GM19043 (cell line): ENCODE data around the gene CAMK2B.

Experiments used
- ATAC-seq: cut with Tn5 transposase; IDR thresholded peaks from one replicate; pipeline ENCODE4 v1.9.1; 2021; ENCODE audit warnings: low read depth; ENCODE audit not compliant: unreplicated experiment

CAMK2B gene

DNA sequence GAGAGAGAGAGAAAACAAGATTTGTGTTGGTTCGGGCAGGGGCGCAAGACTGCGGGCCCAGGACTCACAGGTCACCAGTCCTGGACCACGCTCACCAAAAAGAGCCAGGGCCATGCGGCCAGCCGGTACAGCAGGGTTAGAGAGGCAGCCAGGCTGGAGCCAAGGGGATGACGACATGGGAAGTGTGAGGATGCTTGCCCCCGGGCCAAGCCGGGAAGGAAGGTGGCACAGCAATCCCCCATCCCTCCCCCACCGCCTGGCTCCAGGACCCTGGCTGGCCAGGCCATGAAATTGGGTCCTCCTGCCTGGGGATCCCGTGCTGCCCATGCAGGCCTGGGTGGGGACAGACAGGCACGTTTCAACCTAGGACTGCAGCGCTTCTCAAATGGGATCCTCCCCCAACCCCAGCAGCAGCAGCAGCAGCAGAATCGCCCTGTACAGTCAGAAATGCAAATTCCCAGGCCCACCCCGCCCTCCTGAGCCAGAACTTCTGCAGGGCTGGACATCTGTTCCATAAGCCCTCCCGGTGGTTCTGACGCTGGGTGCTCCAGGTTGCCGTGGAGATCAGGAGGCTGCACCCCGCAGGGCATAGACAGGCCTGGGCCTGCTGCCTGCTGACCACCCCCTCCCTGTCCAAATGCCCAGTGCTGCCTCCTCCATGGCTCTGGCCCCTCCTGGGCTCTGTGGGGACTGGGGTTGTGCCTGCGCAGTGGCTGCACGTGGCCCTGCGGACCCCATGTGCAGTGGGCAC lies 89.6 kb downstream of the CAMK2B start:
- no peak for ATAC-seq

DNA sequence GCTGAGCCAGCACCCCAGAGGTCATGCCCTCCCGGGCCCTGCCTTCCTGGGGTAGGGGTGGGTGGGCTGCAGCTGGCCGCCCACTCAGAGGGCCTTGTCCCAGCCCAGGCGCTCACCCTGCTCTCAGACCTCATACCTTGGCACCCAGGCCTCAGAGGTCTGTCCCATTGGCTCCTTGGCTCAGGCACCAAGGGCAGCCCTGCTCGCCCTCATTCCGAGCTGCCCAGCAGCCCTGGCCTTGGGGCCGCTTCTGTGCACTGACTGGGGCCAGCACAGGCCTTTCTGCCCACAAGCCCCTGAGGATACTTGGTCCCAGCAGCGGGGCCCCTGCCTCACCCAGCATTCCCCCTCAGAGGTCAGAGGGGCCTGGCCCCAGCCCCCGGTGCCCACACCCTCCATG lies 90.3 kb downstream of the CAMK2B start:
- ATAC-seq, result no peak

DNA sequence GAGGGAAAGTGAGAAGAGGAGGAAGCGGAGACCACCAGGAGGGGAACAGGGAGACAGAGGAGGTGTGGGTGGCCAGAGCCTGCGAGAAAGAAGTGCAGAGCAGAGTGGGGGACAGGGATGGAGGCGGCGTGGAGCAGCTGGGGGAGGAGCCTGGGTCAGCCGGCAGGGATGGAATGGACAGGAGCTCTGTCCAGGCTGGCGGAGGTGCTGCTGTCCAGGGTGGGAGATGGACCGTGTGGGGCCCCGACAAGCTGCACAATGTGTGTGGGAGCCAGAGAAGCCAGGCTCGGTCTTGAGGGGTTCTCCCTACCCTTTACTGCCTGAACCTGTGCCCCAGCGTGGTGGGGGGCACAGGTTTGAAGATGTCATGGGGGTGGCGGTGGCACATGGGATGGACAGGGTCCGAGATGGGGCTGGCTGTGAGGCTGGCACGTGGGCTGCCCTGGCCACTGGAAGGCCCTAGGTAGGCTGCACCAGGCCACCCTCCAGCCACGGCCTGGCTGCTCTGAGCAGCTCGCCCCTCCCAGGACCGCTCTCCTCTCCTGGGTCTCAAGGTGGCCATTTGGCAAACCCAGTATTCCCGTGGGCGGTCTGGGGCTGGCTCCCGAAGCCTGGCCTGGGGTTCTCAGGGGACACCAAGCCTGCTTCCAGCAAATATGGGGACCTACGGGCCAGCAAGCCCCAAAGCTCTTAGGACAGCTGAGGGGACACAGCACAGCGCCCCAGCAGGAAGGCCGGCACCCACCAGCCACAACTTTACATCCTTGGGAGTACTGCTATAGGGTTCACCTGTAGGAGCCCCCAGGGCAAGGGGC lies 92.3 kb downstream of the CAMK2B start:
- no peak for ATAC-seq

DNA sequence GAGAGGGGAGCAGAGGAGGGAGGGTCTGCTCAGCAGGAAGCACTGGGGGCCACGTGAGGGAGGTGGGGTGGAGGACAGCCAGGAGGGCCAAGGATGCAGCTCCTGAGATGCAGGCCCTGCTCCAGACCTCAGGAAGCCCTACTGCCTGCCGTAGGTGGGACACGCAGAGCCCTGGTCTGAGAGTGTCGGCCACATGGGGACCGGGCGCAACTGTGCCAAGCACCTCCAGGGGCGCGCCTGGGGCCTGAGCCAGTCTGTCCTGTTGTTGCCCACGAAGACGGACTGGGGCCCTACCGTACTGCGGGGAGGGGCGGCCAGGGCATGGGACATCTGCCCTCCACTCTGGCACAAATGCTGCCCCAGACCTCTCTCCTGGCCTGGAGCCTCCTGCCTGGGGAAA lies 93.0 kb downstream of the CAMK2B start:
- ATAC-seq, result no peak

DNA sequence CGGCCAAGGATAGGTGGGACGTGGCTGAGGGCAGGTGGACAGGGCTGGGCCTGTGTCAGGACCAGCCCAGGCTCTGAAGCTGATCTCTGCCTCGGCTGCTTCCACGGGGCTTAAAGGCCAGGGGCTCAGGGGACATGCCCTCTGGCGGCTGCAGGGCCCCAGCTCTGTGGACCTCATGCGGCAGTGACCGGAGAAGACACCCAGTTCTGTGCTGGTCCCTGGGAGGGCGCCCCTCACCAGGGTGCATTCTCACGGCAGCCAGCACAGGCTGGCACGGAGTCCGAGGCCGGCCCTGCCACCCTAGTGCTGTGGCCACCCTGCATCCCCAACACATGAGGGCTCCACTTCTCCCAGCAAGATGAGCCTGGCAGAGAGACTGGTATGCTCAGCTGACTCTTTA lies 94.3 kb downstream of the CAMK2B start:
- no peak for ATAC-seq

DNA sequence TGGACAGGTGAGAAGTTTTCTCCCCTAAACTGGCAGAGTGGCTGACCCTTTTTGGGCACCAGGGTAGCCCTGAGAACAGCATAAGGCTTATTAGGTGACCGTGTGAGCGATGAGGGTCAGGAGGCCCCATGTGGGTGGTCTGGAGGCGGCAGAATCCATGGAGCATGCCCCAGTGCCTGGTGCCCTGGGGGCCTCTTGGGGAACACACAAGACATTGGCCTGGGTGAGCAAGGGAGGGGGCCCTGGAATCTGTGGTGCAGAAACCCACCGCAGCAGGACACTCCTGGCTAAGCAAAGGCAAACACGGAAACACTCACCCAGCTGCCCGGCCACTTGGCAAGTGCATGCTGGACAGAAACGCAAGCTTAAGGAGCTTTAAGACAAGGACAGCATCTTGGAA lies 95.1 kb downstream of the CAMK2B start:
- ATAC-seq, result no peak

DNA sequence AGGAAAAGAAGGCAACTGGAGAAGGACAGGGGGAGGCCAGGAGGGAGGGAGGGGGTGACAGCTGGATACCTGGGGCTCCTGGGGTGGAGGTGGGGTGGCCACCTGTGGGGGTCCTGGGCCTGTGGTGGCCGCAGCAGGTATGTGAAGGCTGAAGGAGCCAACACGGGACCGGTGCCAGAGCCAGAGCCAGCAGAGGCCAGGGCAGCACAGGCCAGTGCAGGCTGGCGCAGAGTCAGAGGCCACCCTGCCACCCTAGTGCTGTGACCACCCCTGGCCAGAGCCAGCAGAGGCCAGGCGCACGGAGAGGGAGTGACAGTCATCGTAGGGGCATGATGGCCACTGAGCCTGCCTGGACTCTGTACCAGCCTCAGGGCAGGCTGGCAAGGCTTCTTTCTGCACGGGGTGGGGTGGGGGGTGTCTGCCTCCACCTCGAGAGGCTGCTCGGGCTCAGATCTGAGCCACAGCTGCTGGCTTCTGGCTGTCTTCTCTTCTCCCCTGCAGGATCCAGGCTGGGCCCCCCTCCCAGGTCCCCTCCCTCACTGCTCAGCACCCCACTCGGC lies 95.8 kb downstream of the CAMK2B start:
- no peak for ATAC-seq

DNA sequence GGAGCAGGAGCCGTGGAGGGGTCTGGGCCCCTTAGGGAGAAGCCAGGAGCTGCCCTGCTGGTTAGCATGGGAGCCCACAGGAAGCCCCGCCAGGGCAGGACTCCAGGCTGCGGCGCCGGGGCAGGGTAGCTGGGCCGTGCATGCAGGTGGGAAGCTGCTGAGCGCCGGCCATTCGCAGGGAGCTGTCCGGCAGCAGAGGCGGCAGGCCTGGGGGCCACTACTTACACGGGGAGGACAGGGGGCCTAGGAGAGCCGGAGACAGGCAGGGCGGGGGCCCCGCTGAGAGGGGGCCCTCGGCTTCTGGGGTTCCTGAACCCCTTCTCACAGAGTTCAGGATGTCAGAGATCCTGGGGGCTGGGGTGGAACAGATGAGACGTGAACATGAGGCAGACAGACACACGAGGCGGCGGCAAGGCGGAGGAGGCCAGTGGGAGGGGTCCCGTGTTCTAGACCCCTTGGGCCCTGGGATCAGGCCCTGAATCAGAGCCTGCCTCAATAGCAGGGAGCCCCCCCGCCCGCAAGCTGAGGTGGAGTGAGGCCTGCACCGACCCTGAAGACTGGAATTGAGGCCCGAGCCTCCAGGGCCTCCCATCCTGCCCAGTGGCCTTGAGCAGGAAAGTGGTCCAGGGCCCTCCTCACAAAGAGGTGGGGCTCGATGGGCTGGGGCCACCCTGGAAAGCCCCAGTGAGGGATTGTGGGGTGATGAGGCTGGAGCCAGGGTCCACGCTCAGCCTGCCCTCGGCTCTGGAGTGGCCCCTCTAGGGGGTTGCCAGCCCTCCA lies 96.6 kb downstream of the CAMK2B start:
- no peak for ATAC-seq

DNA sequence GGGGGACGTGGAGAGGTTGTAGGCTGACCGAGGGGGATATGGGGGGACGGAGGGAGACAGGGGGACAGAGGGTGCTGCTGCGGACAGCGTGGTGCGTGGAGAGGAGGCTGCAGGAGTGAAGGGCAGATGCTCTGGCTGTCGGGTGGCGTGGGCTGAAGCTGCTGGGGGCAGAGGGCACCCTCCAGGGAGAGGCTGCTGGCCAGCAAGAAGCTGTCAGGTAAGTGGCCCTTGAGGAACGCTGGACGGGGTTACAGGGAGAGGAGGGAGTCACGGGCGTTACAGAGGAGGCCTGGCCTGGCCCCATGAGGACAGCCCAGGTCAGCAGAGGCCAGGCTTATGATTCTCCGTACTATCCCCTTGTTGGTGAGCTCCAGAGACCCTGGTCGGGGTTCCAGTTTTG lies 97.5 kb downstream of the CAMK2B start:
- ATAC-seq, result no peak

DNA sequence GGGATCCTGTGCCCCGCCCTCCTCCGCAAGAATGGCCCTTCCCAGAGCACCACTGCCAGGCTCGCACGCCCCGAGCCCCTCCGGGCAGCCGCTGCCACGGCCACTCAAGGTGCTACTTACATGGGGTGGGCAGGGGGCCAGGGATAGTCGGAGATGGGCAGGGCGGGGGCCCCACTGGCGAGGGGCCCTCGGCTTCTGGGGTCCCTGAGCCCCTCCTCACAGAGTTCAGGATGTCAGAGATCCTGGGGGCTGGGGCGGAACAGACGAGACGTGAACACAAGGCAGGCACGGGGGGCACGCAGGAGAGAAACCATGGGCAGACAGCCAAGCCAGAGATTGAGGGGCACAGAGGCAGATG lies 99.0 kb downstream of the CAMK2B start:
- no peak for ATAC-seq

DNA sequence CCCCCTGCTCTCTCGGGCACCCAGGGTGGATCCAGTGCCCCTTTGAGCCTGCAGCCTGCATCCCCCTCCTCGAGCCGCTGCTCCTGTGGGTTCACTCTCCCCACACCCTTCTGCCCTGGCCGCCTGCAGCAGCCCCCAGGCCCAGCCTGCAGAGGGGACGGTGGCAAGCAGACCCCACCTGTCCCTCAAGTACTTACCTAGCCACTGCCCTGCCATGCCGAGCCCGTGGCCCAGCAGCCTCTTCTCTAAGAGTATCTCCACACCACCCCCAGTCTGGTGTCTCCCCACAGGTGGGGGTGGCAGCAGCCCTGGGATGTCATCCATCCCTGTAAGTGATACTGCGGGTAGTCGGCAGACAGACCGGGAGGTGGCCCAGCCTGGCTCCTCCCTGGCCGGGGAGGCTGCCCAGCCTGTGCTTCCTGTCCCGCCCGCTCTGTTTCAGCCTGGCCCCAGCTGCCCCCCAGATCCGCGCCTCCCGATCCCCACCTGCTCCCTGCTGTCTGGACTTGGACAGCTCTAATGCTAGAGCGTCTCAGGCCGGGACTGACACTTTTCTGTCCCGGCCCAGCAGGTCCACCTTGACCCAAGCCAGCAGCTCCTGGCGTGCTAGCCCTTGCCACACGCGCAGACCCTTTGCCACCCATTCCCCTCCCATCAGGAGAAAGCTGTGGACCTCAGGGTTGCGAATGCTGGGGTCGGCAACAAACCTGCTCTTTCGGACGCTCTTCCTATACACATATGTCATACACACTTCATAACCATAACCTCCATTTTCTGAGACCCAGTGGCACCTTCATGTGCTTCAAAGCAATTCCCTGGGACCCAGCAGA lies 99.6 kb downstream of the CAMK2B start:
- ATAC-seq, result no peak

DNA sequence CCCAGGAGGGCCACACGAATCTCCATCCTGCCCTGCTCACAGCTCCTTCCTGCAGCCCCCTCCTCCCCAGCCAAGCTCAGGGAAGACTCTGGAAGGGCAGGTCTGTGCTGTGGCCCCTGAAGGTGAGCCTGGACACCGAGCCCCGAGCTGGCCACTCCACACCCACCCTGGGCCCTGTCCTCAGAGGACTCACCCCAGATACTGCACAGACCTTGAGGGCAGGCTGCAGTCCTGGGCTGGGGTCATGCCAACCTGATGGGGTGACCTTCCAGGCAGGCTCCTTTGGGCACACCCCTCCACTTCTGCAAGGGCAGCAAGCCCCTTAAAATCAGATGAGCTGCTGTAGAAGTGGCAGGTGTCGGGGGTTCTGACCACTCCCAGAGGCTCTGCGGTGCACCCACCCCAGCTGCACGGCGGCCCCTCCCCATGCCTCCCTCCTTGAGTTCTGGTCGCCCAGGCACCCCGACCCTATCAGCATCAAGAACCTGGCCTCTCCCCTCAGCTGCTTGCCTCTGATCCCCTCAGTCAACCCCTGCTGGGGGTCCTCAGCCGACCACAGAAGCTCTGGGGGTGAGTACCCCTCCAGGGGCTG lies 100.3 kb downstream of the CAMK2B start:
- no peak for ATAC-seq

DNA sequence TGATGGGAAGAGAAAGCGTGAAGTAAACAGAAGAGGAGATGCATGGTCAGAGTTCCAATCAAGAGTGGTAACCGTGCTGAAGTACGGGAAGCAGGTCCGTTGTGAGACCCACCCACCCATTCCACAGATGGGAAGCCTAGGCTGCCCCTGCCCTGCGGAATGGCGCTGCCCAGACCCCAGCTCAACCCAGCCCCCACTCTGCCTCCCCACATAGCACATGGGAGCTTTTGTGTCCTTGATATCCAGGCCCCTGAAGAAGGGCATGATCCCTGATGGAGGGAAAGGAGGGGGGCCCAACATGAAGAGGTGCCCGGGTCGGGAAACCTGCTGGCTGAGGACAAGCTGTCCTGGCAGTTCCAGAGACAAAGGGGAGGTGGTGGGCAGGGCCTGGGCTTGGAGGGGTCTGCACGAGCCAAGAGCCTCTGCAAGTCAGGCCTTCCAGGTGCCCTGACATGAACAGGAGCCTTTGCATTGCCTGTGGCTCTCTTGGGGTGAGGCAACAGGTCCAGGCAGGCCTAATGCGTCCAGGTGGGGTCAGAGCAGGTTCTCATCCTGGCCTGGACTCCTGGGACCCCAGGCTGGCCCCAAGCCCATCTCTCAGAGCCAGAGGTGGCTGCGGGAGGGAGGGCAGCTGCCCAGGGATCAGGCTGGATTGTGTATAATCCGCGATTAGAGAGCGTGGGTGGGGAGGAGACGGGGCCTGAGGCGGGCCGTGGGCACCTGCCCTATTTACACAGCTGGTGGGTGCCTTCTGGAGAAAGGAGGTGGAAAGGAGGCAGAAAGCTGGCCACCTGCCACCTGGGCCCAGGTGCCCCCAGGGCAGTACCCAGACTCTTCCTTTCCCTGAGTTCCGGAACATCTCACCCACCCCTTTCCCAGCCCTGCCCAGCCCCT lies 101.1 kb downstream of the CAMK2B start:
- no peak for ATAC-seq

DNA sequence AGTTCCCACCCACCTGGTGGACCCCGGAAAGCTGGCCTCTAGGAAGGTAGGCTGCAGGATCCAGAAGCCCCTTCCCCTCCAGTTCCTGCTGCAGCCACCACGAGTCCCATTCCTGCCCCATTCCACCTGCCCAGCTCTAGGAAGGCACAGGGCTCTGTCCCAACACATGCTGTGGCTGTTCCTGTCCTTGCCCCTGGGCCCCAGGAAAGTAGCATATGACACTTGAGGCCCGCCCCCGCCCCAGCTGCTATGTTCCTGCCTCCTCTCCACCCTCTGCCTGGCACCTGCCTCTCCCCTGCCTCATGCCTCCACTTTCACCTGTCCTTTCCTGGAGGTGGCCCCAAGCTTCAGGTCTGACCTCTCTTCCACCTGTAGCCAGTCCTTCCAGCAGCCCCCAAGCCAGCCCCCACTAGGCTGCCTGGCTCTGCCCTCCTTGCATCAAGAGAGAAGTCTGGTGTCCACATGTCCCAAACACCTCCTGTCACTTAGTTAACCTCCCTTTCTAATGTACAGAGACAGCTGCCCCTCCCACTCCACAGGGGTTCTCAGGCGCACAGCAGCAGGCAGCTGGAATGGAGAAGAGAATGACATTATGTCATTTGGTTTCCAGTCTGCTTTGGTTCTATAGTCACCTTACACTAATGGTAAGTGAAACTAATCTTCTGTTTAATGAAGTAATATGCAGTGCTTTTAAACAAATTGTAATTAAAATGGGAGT lies 101.9 kb downstream of the CAMK2B start:
- ATAC-seq, result no peak

DNA sequence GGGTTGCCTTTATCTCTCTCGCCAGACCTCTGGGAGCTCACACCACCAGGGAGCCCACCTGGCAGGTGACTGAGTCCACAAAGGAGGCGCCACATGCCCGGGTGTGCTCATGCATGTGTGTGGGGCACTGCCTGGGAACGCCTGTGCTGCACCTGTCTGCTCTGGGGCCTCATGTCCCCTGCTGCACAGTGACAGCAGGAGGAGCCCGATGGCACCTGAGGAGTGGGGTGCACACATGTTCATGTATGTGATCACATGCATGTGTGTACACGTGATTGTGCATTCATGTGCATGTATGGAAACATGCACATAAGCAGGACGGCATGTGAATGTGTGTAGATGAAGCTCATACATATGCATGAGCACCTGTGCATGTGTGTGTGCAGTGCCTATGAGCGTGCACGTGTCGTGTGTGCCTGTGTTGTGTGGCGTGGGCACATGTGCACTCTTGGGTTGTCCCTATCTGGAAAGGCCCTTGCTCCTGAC lies 102.6 kb downstream of the CAMK2B start:
- ATAC-seq, result no peak

DNA sequence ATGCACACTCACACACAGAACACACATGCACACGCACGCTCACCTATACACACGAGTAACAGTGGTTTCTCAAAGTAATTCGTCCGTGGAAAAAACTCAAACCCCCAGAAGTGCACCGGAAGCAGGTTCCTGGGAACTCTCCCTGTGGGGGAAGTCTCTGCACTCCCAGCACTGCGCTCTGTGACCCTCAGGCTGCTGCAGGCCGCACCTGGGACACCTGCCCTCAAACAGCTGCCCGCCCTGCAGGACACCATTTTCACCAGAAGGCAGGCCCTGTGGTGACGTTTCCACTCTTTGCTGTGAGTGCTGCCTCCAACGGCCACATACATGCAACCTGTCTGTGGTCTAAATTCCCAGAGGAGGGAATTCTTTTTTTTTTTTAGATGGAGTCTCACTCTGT lies 103.3 kb downstream of the CAMK2B start:
- no peak for ATAC-seq

DNA sequence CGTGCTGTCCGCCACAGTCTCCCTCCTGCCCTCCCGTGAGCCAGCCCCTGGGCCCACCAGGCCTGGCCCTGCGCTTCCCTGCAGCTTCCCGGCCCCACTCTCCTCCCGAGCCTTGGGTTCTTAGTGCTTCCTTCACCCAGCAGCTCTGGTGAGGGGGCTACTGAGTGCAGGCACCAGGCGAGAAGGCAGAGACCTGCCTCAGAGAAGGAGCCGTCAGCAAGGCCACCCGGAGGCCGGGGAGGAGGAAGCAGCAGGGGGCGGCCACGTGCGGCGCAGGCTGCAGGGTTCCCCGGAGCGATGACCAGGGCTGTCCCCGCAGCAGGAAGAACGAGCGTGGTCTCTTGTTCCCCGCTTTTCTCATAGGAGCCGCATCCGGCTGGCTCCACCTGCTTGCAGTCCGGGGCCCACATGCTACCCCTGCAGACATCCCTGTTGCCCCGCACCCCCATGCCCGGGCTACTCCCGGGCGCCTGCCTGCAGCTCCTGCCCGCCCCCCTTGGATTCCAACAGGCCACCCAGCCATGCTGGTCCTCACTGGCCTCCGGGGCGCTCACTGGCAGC lies 104.1 kb downstream of the CAMK2B start:
- ATAC-seq, result no peak
